Measurements from ENCODE around the gene MAGEA1. TPM values are rescaled to one million over a fixed set of nuclear protein-coding genes. Genes with fewer than 3 reads are reported as not detected.
"Not testable (repeated sequence)": the region's sequence is repeated elsewhere in the genome, so short reads cannot be mapped to it uniquely, and the experiment has no call there.

Gene MAGEA1
- not detected for total RNA-seq

GRCh38 chrX:153179131-153179530 is at the start of gene MAGEA1:
Gene MAGEA1, plus strand, starts transcription at chrX:153179284. Its CDS starts 3,106 bp downstream, at chrX:153182390.
- intact Hi-C loops (cut with DNase I) = no loop called here
- Histone ChIP-seq H3K27me3 (no peaks in the 10 kb centered on the region), H3K27ac (no peak within 1 kb of the TSS), H3K4me1 (no peaks in the 10 kb centered on the region), H3K9me3 (no peaks in the 10 kb centered on the region), H3K36me3 (no peaks in the 10 kb centered on the region), H3K4me3 (no peak within 1 kb of the TSS)
- TF ChIP-seq POLR2A (IDR thresholded peaks at IDR 0.05) (no peak), CTCF (IDR thresholded peaks at IDR 0.05) (no peak), POLR2AphosphoS5 (IDR thresholded peaks at IDR 0.05; ENCODE audit: insufficient read depth in 1 of 2, low read depth in 1 of 2) (no peak)
- DNase-seq (ENCODE audit: extremely low spot score in 2 of 2) = no peak

GRCh38 chrX:153132924-153133323 is 46.2 kb upstream of the MAGEA1 start:
- DNase-seq (ENCODE audit: extremely low spot score in 2 of 2); H3K9me3 ChIP-seq; H3K36me3 ChIP-seq; H3K27me3 ChIP-seq; H3K27ac ChIP-seq; H3K4me3 ChIP-seq; intact Hi-C loops (cut with DNase I); H3K4me1 ChIP-seq: not testable (repeated sequence)

- H3K36me3 ChIP-seq; H3K9me3 ChIP-seq; intact Hi-C loops (cut with DNase I); DNase-seq (ENCODE audit: extremely low spot score in 2 of 2); H3K27me3 ChIP-seq; H3K27ac ChIP-seq; H3K4me1 ChIP-seq; H3K4me3 ChIP-seq: not testable (repeated sequence)
Measured at GRCh38 chrX:153139074-153139473, 40.0 kb upstream of the MAGEA1 start.

- H3K27ac ChIP-seq; H3K36me3 ChIP-seq; H3K9me3 ChIP-seq; H3K4me1 ChIP-seq; H3K27me3 ChIP-seq; H3K4me3 ChIP-seq; DNase-seq (ENCODE audit: extremely low spot score in 2 of 2); intact Hi-C loops (cut with DNase I): not testable (repeated sequence)
Measured at GRCh38 chrX:153146288-153146687, 32.8 kb upstream of the MAGEA1 start.

- DNase-seq (ENCODE audit: extremely low spot score in 2 of 2) = no peak
- H3K36me3 ChIP-seq = no peaks in the 10 kb centered on the region
- TF ChIP-seq POLR2A (IDR thresholded peaks at IDR 0.05) (no peak), POLR2AphosphoS5 (IDR thresholded peaks at IDR 0.05; ENCODE audit: insufficient read depth in 1 of 2, low read depth in 1 of 2) (no peak), CTCF (IDR thresholded peaks at IDR 0.05) (no peak)
- H3K27ac ChIP-seq = no peak overlapping the region
- intact Hi-C loops (cut with DNase I) = no loop called here
- H3K4me3 ChIP-seq = no peak overlapping the region
- H3K4me1 ChIP-seq = no peaks in the 10 kb centered on the region
- H3K9me3 ChIP-seq = no peaks in the 10 kb centered on the region
- H3K27me3 ChIP-seq = no peaks in the 10 kb centered on the region
Measured at GRCh38 chrX:153153516-153153915, 25.6 kb upstream of the MAGEA1 start.

GRCh38 chrX:153157450-153157849 is 21.6 kb upstream of the MAGEA1 start:
- H3K27ac ChIP-seq = no peak overlapping the region
- H3K36me3 ChIP-seq = no peaks in the 10 kb centered on the region
- DNase-seq (ENCODE audit: extremely low spot score in 2 of 2) = no peak
- H3K9me3 ChIP-seq = no peaks in the 10 kb centered on the region
- intact Hi-C loops (cut with DNase I) = no loop called here
- no peaks in the 10 kb centered on the region for H3K27me3 ChIP-seq
- no peaks in the 10 kb centered on the region for H3K4me1 ChIP-seq
- no peak overlapping the region for H3K4me3 ChIP-seq
- TF ChIP-seq POLR2AphosphoS5 (IDR thresholded peaks at IDR 0.05; ENCODE audit: insufficient read depth in 1 of 2, low read depth in 1 of 2) = no peak
- no peak for TF ChIP-seq CTCF (IDR thresholded peaks at IDR 0.05)
- TF ChIP-seq POLR2A (IDR thresholded peaks at IDR 0.05) = no peak

GRCh38 chrX:153158319-153158718 is 20.8 kb upstream of the MAGEA1 start:
- TF ChIP-seq POLR2A (IDR thresholded peaks at IDR 0.05) = no peak
- TF ChIP-seq POLR2AphosphoS5 (IDR thresholded peaks at IDR 0.05; ENCODE audit: insufficient read depth in 1 of 2, low read depth in 1 of 2) = no peak
- TF ChIP-seq CTCF (IDR thresholded peaks at IDR 0.05) = no peak

More at GRCh38 chrX:153158319-153158718, 20.8 kb upstream of the MAGEA1 start:
- no peak for DNase-seq (ENCODE audit: extremely low spot score in 2 of 2)
- Histone ChIP-seq H3K27me3 (no peaks in the 10 kb centered on the region), H3K4me1 (no peaks in the 10 kb centered on the region), H3K27ac (no peak overlapping the region), H3K36me3 (no peaks in the 10 kb centered on the region), H3K9me3 (no peaks in the 10 kb centered on the region), H3K4me3 (no peak overlapping the region)
- intact Hi-C loops (cut with DNase I) = no loop called here

All from vagina (tissue), 2 donors.